LNCaP clone FGC (cell line): ENCODE data around the gene MPV17L2.
A peak's percentile ranks its signal among the peaks of the same experiment; 100 is the strongest.

ENCODE experiments used
- DNase-seq: peaks from one replicate; pipeline ENCODE4 v3.0.0-alpha.2; 2011; ENCODE audit warnings: low read depth
- H3K4me3 ChIP-seq: 2 replicates; pipeline ENCODE4 v1.5.1; 2011; ENCODE audit warnings: mild to moderate bottlenecking, low read depth, low read length, control low read depth
- TF ChIP-seq, protein P1 (sequence below): IDR thresholded peaks from 2 replicates; pipeline ENCODE4 v1.5.1; 2012; ENCODE audit warnings: mild to moderate bottlenecking; ENCODE audit not compliant: control insufficient read depth, insufficient read depth; ENCODE audit errors: extremely low read depth

Gene MPV17L2

DNA sequence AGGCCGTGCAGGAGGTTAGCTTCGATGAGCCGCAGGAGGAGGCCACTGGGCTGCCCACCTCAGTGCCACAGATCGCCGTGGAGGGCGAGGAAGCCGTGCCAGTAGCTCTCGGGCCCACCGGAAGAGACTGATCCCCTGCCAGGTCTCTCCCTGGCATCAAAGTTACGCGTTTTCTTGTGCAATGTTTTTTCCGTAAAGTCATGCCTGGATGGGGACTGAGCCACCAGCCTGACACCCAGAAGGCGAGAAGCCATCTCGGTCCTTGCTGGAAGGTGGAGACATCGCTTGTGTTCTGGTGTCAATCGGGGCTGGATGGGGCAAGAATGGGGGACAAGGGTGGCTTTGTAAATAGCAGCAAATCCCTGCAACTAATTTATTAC lies 43.4 kb upstream of the MPV17L2 start:
- no peak overlapping the region for H3K4me3 ChIP-seq
- no peak for DNase-seq
- TF ChIP-seq, protein P1, sequence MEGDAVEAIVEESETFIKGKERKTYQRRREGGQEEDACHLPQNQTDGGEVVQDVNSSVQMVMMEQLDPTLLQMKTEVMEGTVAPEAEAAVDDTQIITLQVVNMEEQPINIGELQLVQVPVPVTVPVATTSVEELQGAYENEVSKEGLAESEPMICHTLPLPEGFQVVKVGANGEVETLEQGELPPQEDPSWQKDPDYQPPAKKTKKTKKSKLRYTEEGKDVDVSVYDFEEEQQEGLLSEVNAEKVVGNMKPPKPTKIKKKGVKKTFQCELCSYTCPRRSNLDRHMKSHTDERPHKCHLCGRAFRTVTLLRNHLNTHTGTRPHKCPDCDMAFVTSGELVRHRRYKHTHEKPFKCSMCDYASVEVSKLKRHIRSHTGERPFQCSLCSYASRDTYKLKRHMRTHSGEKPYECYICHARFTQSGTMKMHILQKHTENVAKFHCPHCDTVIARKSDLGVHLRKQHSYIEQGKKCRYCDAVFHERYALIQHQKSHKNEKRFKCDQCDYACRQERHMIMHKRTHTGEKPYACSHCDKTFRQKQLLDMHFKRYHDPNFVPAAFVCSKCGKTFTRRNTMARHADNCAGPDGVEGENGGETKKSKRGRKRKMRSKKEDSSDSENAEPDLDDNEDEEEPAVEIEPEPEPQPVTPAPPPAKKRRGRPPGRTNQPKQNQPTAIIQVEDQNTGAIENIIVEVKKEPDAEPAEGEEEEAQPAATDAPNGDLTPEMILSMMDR: no peak

DNA sequence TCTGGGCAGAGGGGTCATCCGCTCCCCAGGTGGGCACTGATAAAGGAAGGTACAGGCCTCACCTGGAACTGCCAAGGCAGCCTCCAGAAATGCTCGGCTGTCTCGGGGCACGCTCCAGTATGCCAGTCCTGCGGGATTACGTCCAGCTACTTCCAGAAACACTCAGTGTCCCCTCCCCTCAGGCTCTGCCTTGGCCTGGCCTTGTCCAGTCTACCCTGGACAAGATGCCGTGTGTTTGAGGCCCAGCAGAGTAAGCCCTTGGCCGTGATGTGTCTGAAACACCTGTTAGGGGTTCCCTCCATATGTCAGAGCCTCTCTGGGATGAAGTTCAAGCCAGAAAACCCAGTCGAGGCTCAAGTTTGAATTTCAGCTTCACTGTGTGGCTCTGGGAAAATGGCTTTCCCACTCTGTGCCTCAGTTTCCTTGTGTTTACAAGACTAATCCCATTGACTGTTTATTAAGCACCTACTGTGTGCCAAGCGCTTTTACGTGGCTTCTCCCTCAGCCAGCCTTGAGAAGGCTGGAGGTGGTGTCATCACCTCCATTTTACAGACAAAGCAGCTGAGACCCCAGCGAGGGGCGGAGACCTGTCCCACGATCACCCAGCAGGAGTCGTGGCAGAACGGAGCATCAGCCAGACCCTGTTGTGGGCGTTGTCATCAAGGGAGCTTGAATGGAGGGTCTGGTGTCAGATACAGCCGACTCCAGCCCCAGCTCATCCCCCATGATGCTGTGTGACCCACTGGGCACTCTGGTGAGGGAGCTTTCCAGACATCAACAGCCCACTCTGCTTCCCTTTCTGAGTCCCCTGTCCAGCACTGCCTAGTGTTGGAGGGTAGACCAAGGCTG lies 42.0 kb upstream of the MPV17L2 start:
- DNase-seq: no peak
- no peak overlapping the region for H3K4me3 ChIP-seq
- TF ChIP-seq, protein P1: no peak

- DNase-seq: peak; percentile 73
- TF ChIP-seq, protein P1: peak; percentile 40; the same call in 1 of the 2 replicates
Observed at GRCh38 chr19:18152442-18152816, 40.6 kb upstream of the MPV17L2 start.

GRCh38 chr19:18152817-18153555 lies 40.0 kb upstream of the MPV17L2 start, which contains the start of gene PIK3R2:
Gene PIK3R2, plus strand, starts transcription at chr19:18153163. Its CDS starts 2,717 bp downstream, at chr19:18155880.
- TF ChIP-seq, protein P1: no peak
- peak; percentile 94 for DNase-seq
- H3K4me3 ChIP-seq: peak within 1 kb of the TSS; percentile 78

More at GRCh38 chr19:18152442-18152816, 40.6 kb upstream of the MPV17L2 start:
- H3K4me3 ChIP-seq: peak overlapping the region; percentile 78

GRCh38 chr19:18153556-18154134 lies 39.4 kb upstream of the MPV17L2 start:
- DNase-seq: no peak
- H3K4me3 ChIP-seq: peak overlapping the region; percentile 78
- TF ChIP-seq, protein P1: no peak

DNA sequence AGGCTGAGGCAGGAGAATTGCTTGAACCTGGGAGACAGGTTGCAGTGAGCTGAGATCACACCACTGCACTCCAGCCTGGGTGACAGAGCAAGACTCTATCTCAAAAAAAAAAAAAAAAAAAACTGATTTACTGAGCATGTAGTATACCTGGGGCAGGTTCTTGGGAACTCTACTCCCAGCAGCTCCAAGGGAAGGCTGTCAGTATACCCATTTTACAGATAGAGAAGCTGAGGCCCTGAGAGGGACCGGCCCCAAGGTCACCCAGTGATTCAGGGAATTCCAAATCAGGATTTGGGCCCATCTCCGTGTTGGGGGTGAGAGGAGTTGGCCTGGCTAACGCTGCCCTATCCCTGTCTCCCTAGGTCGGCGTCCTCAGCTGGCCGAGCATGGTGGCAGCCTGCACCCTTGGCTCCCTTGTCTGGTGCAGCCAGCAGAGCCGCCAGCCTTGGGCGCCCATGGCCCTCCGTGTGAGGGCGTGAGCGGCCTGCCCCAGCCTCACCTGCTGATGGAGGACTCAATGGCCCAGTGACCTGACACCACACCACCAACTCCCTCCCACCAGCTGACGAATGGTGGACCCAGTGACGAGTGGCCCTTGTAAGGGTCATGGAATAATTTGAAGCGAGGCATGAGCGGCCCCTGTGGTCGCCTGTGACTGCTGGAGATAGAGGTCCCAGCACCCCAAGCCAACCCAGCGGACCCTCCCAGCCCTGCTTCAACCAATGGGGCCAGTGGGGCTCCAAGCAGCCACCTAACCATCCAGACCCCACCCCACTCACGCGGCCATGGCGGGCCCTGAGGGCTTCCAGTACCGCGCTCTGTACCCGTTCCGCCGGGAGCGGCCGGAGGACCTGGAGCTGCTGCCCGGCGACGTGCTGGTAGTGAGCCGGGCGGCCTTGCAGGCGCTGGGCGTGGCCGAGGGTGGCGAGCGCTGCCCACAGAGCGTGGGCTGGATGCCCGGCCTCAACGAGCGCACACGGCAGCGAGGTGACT lies 37.6 kb upstream of the MPV17L2 start:
- peak overlapping the region; percentile 15 for H3K4me3 ChIP-seq
- TF ChIP-seq, protein P1: no peak
- DNase-seq: no peak
